ENCODE results near the gene ANXA1. TPM values are rescaled to one million over a fixed set of nuclear protein-coding genes. Genes with fewer than 3 reads are reported as not detected.

Gene ANXA1
- total and polyA plus RNA-seq, 10 of the 15 experiments (the other 5 are each of a cell fraction or from before 2014, with no cell fraction given), result 6.6 to 30.1 (median 12.6) TPM

GRCh38 chr9:73137914-73138313 is 13.8 kb upstream of the ANXA1 start:
- Histone ChIP-seq H3K36me3 (ENCODE audit: control insufficient read depth in 2 of 2, insufficient read depth in 2 of 2, low read length in 1 of 2) (no peaks in the 10 kb centered on the region), H3K4me2 (ENCODE audit: control insufficient read depth, insufficient read depth) (no peak overlapping the region), H3K27ac (ENCODE audit: control insufficient read depth, insufficient read depth) (no peak overlapping the region), H3K4me1 (ENCODE audit: control insufficient read depth, insufficient read depth, low read length) (peaks cover 3% of the 10 kb centered on the region; the same call in 1 of the 2 replicates), H3K9me3 (replicated peaks; ENCODE audit: control insufficient read depth, insufficient read depth, low read length) (no peaks in the 10 kb centered on the region), H3K9ac (ENCODE audit: control insufficient read depth, insufficient read depth, low read length) (no peak overlapping the region), H3K4me3 (no peak overlapping the region), H2AFZ (ENCODE audit: control insufficient read depth, low read depth, low read length) (no peak overlapping the region), H3K27me3 (replicated peaks in 1 of 2; ENCODE audit: control insufficient read depth in 2 of 2, insufficient read depth in 2 of 2, low read length in 1 of 2) (no peaks in the 10 kb centered on the region), H3K79me2 (ENCODE audit: control insufficient read depth, insufficient read depth, low read length) (no peaks in the 10 kb centered on the region), H4K20me1 (ENCODE audit: control insufficient read depth, insufficient read depth) (no peaks in the 10 kb centered on the region)
- RAD21 ChIA-PET (ENCODE audit: unreplicated experiment), result no interaction called here
- WGBS (ENCODE audit: insufficient coverage, insufficient replicate concordance, low lambda C conversion rate, missing lambda C conversion rate), result 98% methylated on average over 2 of the region's 2 CpGs
- TF ChIP-seq TARDBP (IDR thresholded peaks at IDR 0.05; ENCODE audit: borderline replicate concordance), result no peak
- TF ChIP-seq MLLT1 (IDR thresholded peaks at IDR 0.05), result no peak
- TF ChIP-seq STAT3 (IDR thresholded peaks at IDR 0.05; ENCODE audit: low read depth, low read length), result no peak
- TF ChIP-seq, protein P1, sequence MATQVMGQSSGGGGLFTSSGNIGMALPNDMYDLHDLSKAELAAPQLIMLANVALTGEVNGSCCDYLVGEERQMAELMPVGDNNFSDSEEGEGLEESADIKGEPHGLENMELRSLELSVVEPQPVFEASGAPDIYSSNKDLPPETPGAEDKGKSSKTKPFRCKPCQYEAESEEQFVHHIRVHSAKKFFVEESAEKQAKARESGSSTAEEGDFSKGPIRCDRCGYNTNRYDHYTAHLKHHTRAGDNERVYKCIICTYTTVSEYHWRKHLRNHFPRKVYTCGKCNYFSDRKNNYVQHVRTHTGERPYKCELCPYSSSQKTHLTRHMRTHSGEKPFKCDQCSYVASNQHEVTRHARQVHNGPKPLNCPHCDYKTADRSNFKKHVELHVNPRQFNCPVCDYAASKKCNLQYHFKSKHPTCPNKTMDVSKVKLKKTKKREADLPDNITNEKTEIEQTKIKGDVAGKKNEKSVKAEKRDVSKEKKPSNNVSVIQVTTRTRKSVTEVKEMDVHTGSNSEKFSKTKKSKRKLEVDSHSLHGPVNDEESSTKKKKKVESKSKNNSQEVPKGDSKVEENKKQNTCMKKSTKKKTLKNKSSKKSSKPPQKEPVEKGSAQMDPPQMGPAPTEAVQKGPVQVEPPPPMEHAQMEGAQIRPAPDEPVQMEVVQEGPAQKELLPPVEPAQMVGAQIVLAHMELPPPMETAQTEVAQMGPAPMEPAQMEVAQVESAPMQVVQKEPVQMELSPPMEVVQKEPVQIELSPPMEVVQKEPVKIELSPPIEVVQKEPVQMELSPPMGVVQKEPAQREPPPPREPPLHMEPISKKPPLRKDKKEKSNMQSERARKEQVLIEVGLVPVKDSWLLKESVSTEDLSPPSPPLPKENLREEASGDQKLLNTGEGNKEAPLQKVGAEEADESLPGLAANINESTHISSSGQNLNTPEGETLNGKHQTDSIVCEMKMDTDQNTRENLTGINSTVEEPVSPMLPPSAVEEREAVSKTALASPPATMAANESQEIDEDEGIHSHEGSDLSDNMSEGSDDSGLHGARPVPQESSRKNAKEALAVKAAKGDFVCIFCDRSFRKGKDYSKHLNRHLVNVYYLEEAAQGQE (IDR thresholded peaks at IDR 0.05; ENCODE audit: low read depth, low read length), result no peak
- no peak for TF ChIP-seq RFX5 (IDR thresholded peaks at IDR 0.05; ENCODE audit: low read depth, low read length)
- TF ChIP-seq MYB (IDR thresholded peaks at IDR 0.05; ENCODE audit: borderline replicate concordance, low read depth, low read length), result no peak
- no peak for TF ChIP-seq NR2F1 (conservative IDR thresholded peaks at IDR 0.05)
- no peak for TF ChIP-seq TBL1XR1 (IDR thresholded peaks at IDR 0.05; ENCODE audit: low read depth, low read length)
- TF ChIP-seq, protein P2, sequence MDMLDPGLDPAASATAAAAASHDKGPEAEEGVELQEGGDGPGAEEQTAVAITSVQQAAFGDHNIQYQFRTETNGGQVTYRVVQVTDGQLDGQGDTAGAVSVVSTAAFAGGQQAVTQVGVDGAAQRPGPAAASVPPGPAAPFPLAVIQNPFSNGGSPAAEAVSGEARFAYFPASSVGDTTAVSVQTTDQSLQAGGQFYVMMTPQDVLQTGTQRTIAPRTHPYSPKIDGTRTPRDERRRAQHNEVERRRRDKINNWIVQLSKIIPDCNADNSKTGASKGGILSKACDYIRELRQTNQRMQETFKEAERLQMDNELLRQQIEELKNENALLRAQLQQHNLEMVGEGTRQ (IDR thresholded peaks at IDR 0.05; ENCODE audit: borderline replicate concordance, low read depth, low read length), result no peak
- TF ChIP-seq, protein P3, sequence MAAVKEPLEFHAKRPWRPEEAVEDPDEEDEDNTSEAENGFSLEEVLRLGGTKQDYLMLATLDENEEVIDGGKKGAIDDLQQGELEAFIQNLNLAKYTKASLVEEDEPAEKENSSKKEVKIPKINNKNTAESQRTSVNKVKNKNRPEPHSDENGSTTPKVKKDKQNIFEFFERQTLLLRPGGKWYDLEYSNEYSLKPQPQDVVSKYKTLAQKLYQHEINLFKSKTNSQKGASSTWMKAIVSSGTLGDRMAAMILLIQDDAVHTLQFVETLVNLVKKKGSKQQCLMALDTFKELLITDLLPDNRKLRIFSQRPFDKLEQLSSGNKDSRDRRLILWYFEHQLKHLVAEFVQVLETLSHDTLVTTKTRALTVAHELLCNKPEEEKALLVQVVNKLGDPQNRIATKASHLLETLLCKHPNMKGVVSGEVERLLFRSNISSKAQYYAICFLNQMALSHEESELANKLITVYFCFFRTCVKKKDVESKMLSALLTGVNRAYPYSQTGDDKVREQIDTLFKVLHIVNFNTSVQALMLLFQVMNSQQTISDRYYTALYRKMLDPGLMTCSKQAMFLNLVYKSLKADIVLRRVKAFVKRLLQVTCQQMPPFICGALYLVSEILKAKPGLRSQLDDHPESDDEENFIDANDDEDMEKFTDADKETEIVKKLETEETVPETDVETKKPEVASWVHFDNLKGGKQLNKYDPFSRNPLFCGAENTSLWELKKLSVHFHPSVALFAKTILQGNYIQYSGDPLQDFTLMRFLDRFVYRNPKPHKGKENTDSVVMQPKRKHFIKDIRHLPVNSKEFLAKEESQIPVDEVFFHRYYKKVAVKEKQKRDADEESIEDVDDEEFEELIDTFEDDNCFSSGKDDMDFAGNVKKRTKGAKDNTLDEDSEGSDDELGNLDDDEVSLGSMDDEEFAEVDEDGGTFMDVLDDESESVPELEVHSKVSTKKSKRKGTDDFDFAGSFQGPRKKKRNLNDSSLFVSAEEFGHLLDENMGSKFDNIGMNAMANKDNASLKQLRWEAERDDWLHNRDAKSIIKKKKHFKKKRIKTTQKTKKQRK (IDR thresholded peaks at IDR 0.05; ENCODE audit: low read depth, low read length), result no peak
- no TSS peak for BruUV-seq (replicated peaks)
- SMC1A ChIA-PET (ENCODE audit: uncharacterized antibody, unreplicated experiment), result interaction anchor here (0.8 to 1.1 kb wide), 3 partner anchors 8 to 30 kb away, joined by 3 read pairs; no protein-coding TSS in a partner anchor
- no peak for ATAC-seq
- POLR2A ChIA-PET, result no interaction called here
- DNase-seq (ENCODE audit: low read depth, low spot score), result no peak
- intact Hi-C loops (cut with micrococcal nuclease; ENCODE audit: unreplicated experiment) (no loop called here), in situ Hi-C loops (cut with MboI) (no loop called here)
- CTCF ChIA-PET, result interaction anchor here (0.5 to 1.5 kb wide), 6 partner anchors 8 to 843 kb away, joined by 3 to 5 read pairs (median 3); no protein-coding TSS in a partner anchor
- no peak for FAIRE-seq

All from GM12878 (cell line).